GM19468 (cell line): ENCODE measurements around the gene PAX1.

ENCODE experiments used
- ATAC-seq: cut with Tn5 transposase; IDR thresholded peaks from one replicate; pipeline ENCODE4 v1.9.1; 2021; ENCODE audit warnings: mild to moderate bottlenecking, moderate library complexity, moderate number of reproducible peaks; ENCODE audit not compliant: unreplicated experiment; ENCODE audit errors: extremely low read depth

Gene PAX1

DNA sequence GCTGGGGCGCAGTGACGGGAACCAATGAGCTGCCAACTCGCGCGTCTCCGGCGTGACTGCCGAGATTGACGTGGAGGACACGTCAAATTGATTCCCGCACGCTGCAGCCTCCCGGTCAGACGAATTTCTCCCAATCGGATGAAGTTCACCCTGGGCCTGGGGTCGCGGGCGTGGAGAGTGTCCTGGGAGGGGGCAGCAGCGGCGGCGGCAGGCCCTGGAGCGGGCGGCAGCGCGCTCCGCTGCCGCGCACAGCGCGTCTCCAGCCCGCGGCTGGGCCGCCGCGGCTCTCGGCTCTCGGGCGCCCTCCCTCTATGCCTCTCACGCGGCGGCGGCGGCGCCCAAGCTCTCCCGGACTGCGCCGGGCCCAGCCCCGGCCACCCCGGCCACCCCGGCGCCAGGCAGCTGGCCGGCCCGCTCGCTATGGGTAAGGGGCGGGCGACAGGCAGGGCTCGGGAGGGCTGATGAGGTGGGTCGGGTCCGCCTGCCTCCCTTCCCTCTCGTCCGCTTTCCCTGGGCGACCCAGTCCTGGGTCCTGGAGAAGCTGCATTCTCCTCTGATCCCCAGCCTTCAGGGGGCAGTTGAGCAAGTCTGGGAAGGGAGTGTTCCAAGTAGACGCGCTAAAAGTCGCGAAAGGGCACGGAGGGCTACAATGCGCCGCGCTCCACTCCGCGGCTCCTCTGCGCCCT, at the start of gene PAX1:
TSS of gene PAX1 (plus strand) at position 90 of the 686 bp plus-strand sequence. CDS start at position 139, 49 bp downstream.
- ATAC-seq: no peak

DNA sequence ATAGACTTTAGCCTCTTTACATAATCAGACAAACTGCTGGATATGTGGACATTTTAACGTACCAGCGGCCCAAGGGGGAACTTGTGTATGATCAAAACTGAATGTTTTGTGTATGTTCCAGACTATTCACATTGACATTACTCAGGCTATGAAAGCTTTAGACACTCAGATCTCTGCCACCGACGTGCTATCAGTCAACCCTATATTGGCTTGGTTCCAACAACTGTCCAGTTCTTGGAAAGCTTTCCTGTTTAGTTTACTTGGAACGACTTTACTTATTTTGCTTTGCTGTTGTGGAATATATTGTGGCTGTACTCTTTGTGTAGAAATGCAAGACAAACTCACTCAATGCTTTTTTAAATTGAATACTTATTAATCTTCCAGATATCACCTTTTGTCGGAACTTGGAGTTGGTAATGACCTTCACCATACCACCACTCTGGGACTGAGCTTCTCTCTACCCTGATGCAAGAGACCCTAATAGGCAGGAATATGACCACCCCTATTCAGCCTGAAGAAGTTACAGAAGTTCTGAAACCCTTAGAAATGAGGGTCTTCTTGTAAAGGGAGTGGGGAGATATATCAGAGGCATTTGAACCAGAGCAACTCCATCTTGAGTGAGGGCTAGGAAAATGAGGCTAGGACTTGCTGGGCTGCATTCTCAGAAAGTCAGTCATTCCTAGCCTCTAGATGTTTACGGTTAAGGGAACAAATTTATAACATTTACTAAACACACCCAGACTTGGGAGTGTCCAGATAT, 49.0 kb upstream of the PAX1 start:
- no peak for ATAC-seq

DNA sequence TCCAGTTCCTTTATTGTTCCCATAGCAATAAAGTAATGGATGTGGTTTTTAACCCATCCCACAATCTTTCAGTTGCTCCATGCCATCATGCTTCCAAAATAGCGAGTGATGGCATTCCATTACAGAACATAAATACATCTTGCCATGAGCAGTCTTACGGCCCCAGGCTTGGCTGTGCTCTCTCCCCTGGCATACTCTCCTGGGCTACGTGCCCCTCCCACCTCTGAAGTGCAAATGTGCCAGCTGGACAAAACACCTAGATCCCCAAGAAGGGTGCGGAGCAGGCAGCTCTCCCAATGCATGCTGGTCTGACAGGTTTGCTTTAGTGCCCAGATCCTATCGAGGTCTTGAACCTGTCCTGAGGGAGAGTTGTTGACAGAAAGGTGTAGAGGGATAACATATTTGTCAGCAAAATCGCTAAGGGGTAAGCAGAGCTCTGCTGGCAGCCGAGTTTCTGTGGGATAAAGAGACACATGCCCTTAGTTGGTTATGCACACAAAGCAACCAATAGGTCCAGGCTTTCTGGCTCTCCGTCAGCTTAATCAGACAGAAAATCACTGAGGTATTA, 43.9 kb upstream of the PAX1 start:
- no peak for ATAC-seq

DNA sequence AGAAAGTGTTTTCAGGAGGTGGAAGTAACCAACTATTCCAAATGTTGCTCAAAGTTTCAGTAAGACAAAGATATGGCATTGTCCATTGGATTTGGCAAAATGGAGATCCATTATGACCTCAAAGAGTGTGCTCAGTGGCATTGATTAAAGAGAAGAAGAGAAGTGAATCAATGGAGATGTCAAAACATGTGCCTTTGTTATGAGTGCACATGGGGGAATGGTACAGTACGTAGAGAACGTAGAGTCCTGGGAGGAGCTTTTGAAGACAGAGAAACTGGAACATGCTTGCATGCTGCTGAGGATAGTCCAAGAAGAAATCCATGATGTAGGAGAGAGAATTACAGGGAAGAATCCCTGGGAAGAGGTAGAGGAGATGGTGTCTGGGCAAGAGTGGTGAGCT, 42.0 kb upstream of the PAX1 start:
- ATAC-seq: no peak

DNA sequence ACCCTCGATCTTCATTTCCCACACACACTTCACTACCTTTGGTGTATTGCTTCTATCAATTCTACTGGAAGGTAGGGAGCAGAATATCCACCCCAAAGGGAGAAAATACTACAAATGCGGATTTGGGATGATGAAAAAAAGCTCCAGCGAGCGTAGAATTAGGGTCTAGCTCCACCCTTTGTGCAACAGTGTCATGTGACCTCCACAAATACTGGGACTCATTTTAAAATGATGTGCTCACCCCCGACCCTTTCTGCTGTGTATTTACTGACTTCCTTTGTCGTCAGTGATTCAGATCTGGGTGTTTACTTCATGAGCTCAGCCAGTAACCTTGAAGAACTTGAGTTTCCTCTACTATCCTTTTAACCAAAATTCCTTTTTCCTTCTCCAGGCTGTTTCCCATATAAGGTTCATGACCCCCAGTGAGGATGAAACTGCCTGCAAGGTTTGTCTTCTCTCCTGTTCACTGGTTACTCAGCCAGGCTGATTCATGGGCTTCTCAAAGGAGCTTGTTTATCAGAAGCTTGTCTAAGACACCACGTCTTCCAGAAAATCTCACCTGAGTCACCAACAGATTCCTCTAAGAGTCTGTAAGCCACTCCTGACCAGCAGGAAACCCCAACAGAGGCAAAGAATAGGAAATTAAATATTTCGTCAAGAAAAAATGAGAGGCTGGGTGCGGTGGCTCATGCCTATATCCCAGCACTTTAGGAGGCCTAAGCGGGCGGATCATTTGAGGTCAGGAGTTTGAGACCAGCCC, 39.6 kb upstream of the PAX1 start:
- ATAC-seq: no peak

DNA sequence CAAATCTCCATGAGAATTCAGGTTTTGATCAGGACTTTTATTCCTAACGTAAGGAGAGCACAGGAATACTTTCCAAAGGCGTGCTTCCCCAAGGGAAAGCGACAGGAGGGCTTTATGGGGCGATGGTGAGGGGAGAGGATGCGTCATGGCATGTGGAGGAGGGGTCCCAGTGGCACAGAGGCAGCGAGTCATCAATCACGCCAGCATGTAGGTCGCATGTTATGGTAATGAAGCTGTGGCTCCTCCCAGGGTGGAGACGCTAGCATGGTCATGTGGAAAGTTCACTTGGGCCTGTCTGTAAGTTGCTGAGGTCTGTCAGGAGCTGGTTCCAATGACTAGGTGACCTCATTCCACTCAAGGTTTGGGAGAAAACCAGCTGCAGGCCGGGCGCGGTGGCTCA, 35.3 kb upstream of the PAX1 start:
- ATAC-seq: no peak

DNA sequence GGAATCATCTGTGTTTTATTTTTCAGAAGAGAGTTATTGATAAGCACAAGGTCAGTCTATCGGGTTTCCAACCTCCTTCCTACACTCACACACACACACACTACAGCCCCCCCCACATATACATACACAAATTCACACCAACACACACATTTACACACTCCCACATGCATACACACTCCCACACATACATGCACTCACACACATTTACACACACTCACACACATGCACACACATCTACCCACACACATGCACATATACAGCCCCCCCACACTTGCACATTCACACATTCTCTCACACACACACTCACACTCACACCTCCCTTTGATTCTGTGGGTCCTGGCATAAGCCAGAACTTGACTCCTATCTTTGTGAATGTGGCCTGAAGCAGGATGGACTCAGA, 34.5 kb upstream of the PAX1 start:
- no peak for ATAC-seq

DNA sequence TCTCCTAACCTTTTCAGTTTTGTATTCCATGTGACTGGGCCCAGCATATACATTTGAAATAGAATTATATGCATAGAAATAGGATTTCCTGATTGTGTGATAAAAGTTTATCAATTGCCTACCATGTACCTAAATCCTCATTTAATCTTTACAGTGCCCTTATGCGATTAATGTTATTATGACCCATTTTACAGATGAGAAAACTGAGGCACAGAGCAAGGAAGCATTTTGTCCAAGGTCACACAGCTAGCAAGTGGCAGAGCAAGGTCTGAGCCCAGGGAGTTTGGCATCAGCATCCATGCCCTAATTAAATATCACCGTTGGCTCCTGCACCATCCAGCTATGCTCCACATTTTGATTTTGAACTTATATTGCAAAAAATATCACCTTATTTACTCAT, 28.2 kb upstream of the PAX1 start:
- ATAC-seq: no peak

DNA sequence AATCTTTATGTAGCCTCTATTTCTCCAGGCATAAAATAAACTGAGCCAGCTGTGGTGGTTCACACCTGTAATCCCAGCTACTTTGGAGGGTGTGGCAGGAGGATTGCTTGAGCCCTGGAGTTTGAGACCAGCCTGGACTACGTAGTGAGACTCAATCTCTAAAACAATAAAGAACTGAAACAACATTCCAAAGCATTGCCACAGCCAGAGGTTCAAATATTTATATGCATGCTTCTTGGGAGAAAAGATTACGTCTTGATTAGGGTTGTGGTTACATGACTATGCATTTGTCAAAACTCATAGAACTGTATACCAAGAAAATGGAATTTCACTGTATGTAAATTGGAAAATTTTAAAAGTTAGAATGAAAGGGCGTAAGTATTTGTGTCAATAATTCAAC, 27.7 kb upstream of the PAX1 start:
- ATAC-seq: no peak

DNA sequence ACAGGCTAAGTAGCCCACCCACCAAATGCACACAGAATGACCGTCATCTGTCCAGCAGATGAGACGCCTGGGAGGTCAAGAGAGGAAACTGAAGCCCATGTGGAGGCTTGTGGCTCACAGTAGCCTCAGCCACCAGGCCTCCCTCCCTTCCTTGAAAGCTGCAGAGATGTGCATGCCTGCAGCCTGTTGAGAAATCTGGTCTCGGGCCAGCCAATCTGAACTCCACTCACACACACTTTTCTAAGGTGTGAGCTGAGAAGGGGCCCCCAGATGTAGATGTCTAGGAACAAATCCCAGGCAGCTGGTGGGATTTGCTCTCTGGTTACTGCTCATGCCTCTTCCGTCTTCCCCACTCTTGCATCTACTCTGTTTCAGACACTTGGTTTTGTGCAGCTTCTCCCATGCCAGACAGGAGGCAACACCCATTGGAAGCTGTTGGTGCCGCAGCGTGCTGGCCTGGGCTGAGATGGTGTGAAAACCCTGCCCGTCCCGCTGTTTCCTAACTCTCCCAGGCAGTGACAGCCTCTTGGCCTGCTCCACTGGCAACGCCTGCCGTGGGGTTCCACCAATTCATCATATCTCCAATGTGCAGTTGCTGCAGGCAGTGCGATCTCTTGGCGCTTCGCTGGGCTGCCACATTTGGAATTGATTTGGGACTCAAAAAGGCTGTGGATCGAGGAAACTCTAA, 24.1 kb upstream of the PAX1 start:
- no peak for ATAC-seq

DNA sequence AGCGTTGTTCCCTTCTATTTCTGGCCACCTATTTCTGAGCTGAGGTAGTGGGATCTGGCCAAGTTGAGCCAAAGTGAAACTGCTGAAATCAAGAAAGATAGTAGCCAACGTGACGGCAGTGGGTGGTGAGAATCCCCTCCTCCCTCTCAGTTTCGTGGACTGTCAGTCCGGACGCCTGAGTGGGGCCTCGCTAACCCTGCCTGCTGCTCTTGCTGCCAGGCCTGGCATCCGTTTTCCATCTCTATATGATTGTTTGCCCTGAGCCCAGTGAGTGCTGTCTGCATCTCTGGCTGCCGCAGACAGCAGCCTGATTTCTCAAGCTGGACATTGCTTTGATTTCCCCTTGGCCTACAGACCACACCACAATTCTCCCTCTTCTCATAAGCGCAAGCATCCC, 23.5 kb upstream of the PAX1 start:
- no peak for ATAC-seq

DNA sequence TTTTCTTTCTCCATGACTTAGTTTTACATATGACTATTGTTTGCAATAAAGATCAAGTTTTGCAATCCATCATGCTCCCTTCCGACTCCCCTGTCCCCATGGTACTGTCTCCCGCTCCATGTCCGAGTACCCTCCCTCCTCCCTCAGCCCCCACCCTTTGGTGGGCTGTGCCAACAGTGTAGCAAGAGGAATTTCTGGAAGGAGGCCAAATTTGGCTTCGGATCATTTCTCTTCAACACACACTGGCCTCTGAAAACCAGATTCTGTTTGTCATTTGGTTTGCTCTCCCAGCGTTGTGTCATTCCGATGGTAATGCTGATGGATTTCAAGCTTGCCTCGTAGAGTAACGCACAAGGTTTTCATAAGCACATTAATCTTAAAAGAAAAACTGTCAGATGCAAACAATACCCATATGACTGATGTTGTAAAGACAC, 22.9 kb upstream of the PAX1 start:
- no peak for ATAC-seq

DNA sequence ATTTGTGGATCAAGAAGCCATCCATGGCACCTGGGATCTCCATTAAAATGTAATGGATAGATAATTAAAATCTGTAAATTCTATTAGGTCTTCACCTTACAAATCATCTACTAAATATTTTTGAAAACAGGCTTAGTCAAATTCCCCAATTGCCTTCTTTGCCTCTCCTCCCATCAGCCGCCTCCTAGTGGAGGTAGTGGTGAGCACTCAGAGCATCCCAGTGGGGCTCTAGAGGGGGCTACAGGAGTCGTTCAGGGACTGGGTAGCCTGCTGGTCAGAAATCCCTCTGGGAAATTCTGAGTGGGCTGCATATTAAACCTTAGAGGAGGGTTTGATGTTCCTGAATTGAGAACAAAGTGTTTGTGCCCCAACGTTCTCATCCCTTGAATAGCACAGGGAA, 20.8 kb upstream of the PAX1 start:
- no peak for ATAC-seq

DNA sequence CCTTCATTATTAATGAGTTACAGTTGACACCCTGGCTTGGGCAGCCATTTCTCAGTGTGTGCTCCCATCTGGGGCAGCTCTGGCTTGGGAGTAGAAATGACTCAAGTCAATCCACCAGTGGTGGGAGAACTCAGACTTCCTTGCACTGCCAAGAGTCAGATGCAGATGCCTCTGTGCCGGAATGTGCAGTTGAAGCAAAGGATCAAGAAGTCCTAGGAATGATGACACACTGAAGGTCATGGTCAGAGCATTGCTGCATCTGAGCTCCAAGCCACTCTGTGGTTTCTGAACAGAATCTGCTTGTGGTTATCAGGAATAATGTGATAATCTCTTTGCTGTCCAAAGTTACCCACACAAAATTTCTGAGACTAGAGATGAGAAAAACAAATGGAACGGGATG, 19.5 kb upstream of the PAX1 start:
- no peak for ATAC-seq

DNA sequence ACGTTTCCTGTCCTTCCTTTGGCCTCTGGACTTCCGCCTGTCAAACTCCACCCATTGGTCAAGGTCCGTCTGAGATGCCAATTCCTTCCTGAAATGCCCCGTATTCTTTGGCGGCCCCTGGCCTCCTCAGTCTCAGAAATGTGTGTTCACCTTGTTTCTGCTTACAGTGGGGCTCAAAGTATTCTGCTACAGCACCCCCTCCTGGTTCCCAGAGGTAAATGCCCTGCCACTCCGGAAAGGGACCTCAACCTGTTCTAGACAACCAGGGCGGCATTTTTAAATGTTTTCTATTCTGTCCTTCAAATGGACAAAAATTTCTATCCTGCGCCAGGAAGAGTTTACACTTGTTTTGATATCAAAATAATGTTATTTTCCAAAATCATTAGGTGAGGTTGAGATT, 12.1 kb upstream of the PAX1 start:
- ATAC-seq: no peak

DNA sequence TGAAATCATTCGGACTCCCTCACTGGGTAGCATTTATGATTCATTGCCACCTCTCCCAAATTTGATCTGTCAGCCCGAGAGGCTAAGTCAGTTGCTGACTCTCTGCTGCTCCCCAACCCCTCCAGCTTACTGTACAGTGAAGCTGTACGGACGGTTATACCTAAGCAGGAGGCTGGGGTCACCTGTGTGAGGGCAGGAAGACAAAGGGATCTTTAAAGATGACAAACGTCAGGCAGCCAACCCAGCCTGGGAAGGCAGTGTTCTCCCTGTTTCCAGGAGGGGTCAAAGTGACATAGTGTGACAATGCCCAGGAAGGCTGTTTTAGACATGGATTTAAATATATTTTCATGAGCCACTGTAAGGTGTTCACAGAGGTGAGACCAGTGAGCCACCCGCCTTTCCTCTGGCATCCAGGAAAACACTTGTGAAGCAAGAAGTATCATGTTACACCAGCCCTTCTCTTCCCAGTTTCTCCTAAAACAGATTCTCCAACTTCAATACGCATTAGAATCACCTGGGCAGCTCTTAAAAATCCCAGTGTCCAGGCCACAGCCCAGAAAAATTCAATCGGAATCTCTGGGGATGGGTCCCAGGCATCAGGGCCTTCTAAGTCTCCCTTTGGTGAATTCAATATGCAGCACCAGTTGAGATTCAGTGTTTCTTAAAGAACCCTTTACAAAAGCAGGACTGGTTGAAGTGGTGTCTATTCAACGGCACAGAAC, 6.8 kb upstream of the PAX1 start:
- no peak for ATAC-seq

DNA sequence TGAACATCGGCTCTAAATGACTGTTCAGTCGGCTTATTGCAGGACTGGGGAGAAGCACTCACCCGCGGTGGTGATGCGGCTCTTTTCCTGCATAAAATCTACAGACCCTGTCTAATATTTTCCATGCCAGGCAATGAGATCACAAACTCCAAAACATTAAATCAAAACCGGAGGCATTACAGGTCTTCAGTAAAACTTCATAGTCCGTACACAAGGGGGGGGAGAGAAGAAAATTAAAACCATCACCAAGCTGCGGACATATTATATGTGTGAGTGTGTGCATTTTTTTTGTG, 6.3 kb upstream of the PAX1 start:
- no peak for ATAC-seq

DNA sequence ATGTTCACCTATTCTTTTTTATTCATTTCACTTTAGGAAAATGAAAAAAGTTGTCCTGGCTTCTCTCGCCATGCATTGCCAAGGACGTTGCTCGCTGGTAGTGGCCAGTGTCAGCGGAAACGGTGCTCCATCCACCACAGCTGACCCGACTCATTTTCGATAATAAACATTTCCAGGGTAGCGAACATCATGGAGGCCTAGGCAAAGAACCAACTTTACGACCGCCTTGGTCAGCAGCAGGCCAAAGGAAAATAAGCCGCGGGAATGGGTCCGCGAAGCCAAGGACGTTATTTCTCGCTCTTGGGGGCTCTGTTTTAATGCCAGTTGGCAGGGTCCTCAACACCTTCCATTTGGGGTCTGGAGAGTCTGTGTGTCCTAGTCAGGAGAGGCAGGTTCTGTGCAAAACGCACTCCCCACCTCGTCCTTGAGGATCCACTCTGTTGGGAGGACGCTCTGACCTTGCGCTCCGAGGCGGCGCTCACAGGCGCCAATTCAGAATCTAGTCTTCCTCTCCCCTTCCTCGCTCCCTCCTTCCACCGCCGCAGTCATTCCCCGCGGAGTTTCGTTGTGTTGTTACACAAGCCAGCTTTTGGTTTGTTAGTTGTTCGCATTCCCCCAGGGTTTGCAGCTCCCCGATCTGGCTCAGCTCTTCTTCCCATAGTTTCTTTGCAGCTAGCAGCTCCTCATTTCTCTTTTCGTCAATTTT, 4.1 kb upstream of the PAX1 start:
- ATAC-seq: no peak

DNA sequence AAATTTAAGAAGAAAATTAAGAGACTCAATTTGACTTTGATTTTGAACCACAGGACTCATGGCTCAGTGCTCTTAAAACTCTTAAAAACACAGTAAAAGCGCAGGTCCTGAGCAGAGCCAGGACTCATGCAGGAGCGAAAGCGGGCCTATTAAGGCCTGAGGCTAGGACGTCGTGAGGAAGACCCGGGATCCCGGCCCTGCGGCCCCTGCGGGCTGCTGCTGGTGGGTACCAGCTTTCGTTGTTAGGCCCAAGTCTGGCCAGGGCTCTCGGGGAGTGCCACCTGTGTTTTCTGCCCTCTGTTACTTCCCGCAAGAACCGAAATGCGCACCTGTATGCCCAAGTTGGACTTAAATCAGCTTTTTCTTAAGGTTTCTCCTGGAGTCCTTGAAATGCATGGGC, 3.4 kb upstream of the PAX1 start:
- ATAC-seq: no peak
